Femur (tissue), 1 donor: ENCODE measurements around the gene SDCCAG8.

ENCODE experiments used
- DNase-seq: peaks from one replicate; pipeline ENCODE4 v3.0.0-alpha.2; 2017

The SDCCAG8 gene

GRCh38 chr1:243465738-243466137 is 209.9 kb downstream of the SDCCAG8 start:
- DNase-seq: no peak

GRCh38 chr1:243469497-243469896 is 213.7 kb downstream of the SDCCAG8 start:
- no peak for DNase-seq

DNA sequence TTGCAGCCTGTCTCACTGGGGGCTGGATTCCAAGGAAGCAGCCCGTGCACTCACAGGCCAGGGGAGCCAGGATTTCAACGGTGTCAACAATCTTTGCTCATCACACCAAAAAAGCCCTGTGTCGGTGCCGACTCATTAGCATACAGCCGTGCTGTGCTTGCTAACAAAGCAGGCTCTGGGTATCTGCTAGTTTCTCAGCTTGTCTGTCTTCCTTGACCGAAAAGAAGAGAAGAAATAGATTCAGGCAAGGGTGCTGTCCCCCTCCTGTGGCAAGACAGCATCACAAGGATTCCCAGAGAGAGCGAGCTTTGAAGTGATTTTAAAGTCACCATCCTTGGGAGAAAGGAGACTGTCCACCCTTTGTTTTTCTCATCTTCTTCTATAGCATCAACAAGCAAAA is 214.7 kb downstream of the SDCCAG8 start:
- no peak for DNase-seq

DNA sequence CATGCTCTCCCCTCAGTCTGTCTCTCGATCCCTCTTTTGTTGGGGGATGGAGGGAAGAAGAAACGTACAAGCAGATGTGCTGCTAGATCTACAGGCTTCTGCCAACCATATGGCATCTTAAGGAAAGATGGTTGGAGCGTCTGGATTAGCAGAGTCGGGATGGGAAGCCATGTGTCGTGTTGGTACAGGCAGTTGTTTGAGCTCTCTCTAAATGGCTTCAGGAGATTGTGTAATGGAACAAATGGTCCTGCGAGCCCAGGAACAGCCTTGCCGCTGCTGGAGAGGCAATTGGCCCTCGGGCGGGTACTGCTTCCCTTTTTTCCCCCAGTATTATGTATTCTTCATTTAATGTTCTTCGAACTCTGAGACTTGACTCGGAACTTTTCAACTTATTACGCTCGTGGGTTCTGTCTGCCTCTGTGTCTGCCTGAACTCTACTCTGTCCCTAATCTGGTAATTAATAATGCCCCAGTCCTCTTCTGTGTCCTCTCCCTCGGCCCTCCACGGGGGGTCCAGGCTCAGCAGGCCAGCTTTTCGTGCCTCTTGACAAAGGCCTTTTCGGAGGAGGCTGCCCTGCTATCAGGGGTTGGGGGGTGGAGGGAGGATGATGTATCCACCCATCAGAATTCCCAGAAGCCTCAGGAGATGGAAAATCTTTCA is 215.3 kb downstream of the SDCCAG8 start:
- no peak for DNase-seq

GRCh38 chr1:243471754-243472745 is 216.2 kb downstream of the SDCCAG8 start:
- DNase-seq: no peak

- no peak for DNase-seq
Measured at GRCh38 chr1:243473227-243474135, 217.6 kb downstream of the SDCCAG8 start.

DNA sequence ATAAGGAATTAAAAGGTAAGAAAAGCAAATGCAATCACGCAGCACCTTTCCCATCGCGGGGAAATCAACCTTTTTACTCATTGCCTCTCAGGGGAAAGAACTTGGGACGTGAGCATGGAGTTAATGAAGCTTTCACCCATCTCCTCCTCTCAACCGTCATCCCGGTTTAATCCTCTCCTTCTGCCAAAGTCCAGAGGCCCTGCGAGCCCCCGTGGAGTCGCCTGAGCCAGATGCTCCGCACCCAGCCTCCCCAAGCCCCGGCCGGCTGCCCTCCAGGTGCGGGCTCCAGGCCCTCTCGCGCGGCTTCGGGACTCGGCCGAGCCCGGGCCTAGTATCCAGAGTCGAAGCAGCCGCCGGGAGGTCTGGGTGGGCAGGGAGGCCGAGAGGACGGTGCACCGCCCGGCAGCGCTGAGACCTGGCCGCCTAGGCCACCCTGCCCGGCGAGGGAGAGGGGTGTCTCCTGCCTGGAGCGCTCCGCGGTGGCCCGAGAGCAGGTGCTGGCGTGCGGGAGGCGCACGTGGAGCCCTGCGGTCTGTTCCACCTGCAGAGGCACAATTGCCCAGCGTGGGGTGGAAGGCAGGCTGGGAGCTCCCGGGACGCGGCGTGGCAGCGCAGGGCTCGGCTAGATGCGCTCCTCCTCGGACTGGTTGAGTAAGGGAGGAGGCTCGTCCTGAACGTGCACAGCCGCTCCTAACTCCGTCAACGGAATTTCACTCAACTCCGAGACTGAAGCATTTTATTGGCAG is 218.5 kb downstream of the SDCCAG8 start:
- no peak for DNase-seq

GRCh38 chr1:243474906-243475305 is 219.1 kb downstream of the SDCCAG8 start:
- DNase-seq: no peak

DNA sequence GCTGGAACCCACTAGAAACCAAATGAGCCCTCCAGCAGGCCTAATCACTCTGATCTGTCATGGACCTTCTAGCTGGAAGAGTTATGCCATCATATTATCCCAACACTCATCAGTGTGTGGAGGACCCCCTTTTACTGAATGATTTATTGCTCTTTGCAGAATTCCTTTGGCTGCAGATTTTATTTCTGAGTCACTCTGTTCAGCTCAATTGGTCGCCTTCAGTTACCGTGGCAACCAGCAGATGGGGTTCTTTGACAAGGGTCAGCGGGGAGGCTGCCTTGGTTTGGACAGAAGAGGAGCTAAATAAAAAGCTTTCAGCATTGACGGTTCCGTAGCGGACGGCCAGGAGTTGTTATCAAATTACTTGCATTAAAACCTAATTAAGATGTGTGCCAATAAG is 220.1 kb downstream of the SDCCAG8 start:
- DNase-seq: no peak

GRCh38 chr1:243477731-243478290 is 222.0 kb downstream of the SDCCAG8 start:
- DNase-seq: no peak

- no peak for DNase-seq
Measured at GRCh38 chr1:243481101-243481500, 225.3 kb downstream of the SDCCAG8 start.

DNA sequence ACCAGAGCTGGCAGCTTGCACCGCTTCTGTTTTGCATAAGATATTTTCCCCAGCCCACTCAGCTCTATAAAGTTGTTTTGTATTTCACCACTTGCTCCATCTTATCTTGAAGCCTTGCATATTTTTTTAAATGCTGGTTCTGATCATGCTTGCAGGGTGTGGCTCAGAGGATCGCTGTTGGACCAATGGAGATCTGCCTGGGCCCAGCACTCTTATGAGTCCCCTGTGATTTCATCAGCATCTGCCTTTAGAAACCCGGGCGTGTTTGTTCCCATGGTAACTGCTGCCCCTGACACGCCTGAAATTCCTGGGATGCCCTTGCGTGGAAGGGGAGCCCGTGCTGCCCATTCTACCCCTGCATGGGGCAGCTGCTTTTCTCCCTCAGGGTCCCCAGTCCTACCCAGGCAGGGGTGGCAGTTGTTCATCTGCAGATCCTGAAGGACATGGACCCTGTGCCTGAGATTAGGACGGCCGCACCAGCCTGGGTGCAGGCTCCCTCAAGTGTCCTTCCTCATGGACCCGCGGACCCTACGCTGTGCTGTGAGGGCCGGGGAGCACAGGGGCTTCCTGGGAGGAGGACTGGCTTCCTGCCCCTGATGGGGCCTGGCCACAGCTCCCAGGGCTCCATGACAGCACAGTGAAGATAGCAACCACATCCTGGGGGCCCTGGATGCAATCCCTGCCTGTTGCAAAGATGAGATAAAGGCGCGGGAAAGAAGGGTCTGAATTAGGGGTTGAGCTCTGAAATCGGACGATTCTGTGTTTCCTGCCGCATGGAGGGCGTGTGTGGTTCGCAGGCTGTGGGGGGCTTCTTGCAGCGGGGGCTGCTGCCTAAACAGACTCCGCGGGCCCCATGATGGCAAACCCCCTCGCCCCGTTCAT is 226.5 kb downstream of the SDCCAG8 start:
- DNase-seq: no peak

- DNase-seq: no peak
Measured at GRCh38 chr1:243483071-243483771, 227.4 kb downstream of the SDCCAG8 start.

- no peak for DNase-seq
Measured at GRCh38 chr1:243483952-243484351, 228.1 kb downstream of the SDCCAG8 start.

- DNase-seq: no peak
Measured at GRCh38 chr1:243487036-243487648, 231.3 kb downstream of the SDCCAG8 start.

DNA sequence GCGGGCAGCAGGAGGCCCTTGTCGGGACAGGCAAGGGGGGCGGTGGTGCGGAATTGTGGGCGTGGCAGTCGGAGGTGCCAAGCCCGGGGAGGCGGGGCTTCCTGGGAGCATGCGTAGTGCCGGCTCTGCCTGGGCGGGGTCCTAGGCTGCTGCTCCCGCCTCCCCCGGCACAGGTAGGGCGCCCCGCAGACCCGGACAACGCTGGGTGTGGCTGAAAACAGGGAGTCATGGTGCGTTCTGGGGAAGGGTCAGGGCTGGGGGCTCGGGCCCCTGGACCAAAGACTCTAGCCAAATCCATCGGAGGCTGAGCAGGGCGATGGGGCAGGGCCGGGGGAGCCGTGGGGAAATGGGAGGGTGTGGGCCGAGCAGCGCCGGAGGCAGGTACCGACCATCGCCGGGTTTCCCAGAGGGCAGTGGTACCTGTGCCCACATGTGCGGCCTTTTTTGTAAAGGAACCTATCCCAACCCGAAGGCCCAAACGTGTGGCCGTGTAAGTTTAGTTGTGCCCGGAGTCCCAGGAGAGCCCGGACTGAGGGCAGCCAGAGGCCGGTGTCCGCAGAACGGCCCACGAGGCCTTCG is 231.9 kb downstream of the SDCCAG8 start:
- no peak for DNase-seq

DNA sequence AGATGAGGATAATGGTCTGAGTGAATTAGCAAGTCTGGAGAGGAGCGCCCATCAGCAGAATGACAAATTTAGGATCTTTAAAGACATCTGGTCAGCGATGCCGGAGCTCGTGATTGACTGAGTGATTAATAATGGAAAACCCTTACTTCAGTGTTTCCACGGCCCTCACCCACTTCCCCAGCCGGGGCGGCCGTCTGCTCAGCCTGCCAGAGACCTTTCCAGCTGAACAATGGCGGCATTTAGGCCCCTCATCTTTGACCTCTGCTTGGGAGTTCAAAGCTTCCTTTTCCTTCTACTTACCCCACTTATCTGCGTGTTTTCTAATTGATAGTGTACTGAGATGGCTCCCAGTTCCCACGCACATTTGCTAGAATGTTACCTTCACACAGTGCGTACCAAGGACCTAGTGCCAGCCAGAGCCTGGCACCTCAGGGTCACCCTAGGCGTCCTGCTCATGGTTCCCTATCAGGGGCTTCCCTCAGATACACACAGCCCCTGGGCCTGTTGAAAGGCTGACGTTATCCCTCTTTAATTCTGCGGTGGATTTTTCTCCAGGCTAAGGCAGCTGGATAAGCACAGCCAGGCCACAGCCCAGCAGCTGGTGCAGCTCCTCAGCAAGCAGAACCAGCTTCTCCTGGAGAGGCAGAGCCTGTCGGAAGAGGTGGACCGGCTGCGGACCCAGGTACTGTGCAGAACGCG is 232.8 kb downstream of the SDCCAG8 start:
- no peak for DNase-seq

GRCh38 chr1:243489158-243489527 is 233.3 kb downstream of the SDCCAG8 start:
- DNase-seq: no peak
